ENCODE measurements around the gene CDKN2B-AS1. TPM values are rescaled to one million over a fixed set of nuclear protein-coding genes. Genes with fewer than 3 reads are reported as not detected.

Gene CDKN2B-AS1
- total RNA-seq, 1 experiment from 2014 or later = not detected

- Histone ChIP-seq H3K27me3 (ENCODE audit: insufficient read depth, low read length) (no peaks in the 10 kb centered on the region), H2BK20ac (ENCODE audit: low read depth, low read length, poor library complexity, severe bottlenecking) (no peak overlapping the region), H2BK120ac (ENCODE audit: low read depth, low read length, poor library complexity, severe bottlenecking) (no peak overlapping the region), H3K9ac (ENCODE audit: extremely low read depth, insufficient read length, low read length) (no peak overlapping the region), H3K79me1 (ENCODE audit: insufficient read depth, low read depth, low read length, poor library complexity, severe bottlenecking) (no peaks in the 10 kb centered on the region), H2AK5ac (ENCODE audit: insufficient read length, low read length) (no peak overlapping the region), H3K4me1 (ENCODE audit: insufficient read depth, low read length) (no peaks in the 10 kb centered on the region; the same call in 1 of the 2 replicates), H3K14ac (ENCODE audit: insufficient read depth, low read length) (no peak overlapping the region), H3K4me2 (ENCODE audit: insufficient read depth, insufficient read length, low read length) (no peak overlapping the region), H3K4ac (ENCODE audit: low read depth, low read length) (no peak overlapping the region), H2BK5ac (ENCODE audit: insufficient read length, low read length) (no peak overlapping the region), H3K18ac (ENCODE audit: insufficient read length, low read depth, low read length) (no peak overlapping the region), H4K8ac (replicated peaks; ENCODE audit: insufficient read length, low read depth, low read length) (no peak overlapping the region), H3K23ac (ENCODE audit: insufficient read length, low read depth, low read length) (no peak overlapping the region), H3T11ph (ENCODE audit: low read length) (no peak overlapping the region), H3K27ac (ENCODE audit: insufficient read length, low read depth, low read length) (no peak overlapping the region), H2BK15ac (ENCODE audit: low read depth, low read length) (no peak overlapping the region), H3K79me2 (ENCODE audit: insufficient read depth, low read length) (no peaks in the 10 kb centered on the region), H4K20me1 (ENCODE audit: control insufficient read depth, insufficient read depth, insufficient read length) (no peaks in the 10 kb centered on the region), H3K56ac (ENCODE audit: insufficient read length, low read depth, low read length) (no peak overlapping the region), H2BK12ac (ENCODE audit: insufficient read length, low read depth, low read length) (no peak overlapping the region), H4K5ac (ENCODE audit: insufficient read length, low read depth, low read length) (no peak overlapping the region), H3K9me3 (ENCODE audit: control insufficient read depth, low read depth, low read length) (no peaks in the 10 kb centered on the region), H2AFZ (ENCODE audit: low read length) (no peak overlapping the region), H4K91ac (ENCODE audit: insufficient read length, low read depth, low read length) (no peak overlapping the region), H3K23me2 (ENCODE audit: insufficient read length, low read depth, low read length, poor library complexity, severe bottlenecking) (no peaks in the 10 kb centered on the region)
- no peaks in the 10 kb centered on the region for H3K36me3 Mint-ChIP-seq (ENCODE audit: insufficient read depth in 1 of 3, low read depth in 3 of 3)
- no peak overlapping the region for H3K4me3 Mint-ChIP-seq
- no peak overlapping the region for H3K27ac Mint-ChIP-seq
- H3K9me3 Mint-ChIP-seq = no peaks in the 10 kb centered on the region
- no CpG with 5 or more reads among the region's 3 CpGs for WGBS (ENCODE audit: extremely low coverage, insufficient read length, low lambda C conversion rate)
- no peaks in the 10 kb centered on the region for H3K27me3 Mint-ChIP-seq (ENCODE audit: low read depth)
- TF ChIP-seq CTCF (conservative IDR thresholded peaks at IDR 0.05) = no peak
- 0 out of 4 replicates have a peak, but pooled peaks cover 0 to 4% of the 10 kb centered on the region in 2 experiments for H3K4me1 Mint-ChIP-seq
- DNase-seq = no peak
These were observed 49.3 kb downstream of the CDKN2B-AS1 start for GRCh38 chr9:22043928-22044327.

Data from H9 (cell line).